GM06990 (cell line): Measurements from ENCODE around the gene MGMT.

Experiments
- DNase-seq: peaks from one replicate; pipeline ENCODE4 v3.0.0-alpha.2; 2011; ENCODE audit not compliant: insufficient read length; ENCODE audit errors: extremely low read depth
- H3K27me3 ChIP-seq: replicated peaks from 2 replicates; pipeline ENCODE4 v1.6.0; 2011; ENCODE audit warnings: low read length; ENCODE audit not compliant: control insufficient read depth, insufficient read depth
- H3K36me3 ChIP-seq: 2 replicates; pipeline ENCODE4 v1.5.1; 2011; ENCODE audit warnings: low read length; ENCODE audit not compliant: control insufficient read depth, insufficient read depth
- H3K4me3 ChIP-seq: replicated peaks from 2 replicates; pipeline ENCODE4 v1.5.1; 2011; ENCODE audit warnings: low read depth, mild to moderate bottlenecking, control low read depth, low read length
- CTCF ChIP-seq: IDR thresholded peaks from 2 replicates; pipeline ENCODE4 v1.5.1; 2011; ENCODE audit warnings: low read length, control low read depth, mild to moderate bottlenecking, inconsistent platforms; ENCODE audit not compliant: insufficient read depth, poor library complexity, severe bottlenecking

The MGMT gene

GRCh38 chr10:129759214-129760002 lies 292.4 kb downstream of the MGMT start:
- no peak overlapping the region for H3K4me3 ChIP-seq
- no peaks in the 10 kb centered on the region for H3K27me3 ChIP-seq
- TF ChIP-seq CTCF, result no peak
- no peaks in the 10 kb centered on the region; the same call in 1 of the 2 replicates for H3K36me3 ChIP-seq
- no peak for DNase-seq

- H3K4me3 ChIP-seq, result no peak overlapping the region
- no peaks in the 10 kb centered on the region for H3K27me3 ChIP-seq
- no peak for DNase-seq
- TF ChIP-seq CTCF, result no peak
- no peaks in the 10 kb centered on the region; the same call in 1 of the 2 replicates for H3K36me3 ChIP-seq
Observed at GRCh38 chr10:129760003-129760315, 292.9 kb downstream of the MGMT start.

- TF ChIP-seq CTCF, result no peak
- H3K27me3 ChIP-seq, result no peaks in the 10 kb centered on the region
- H3K4me3 ChIP-seq, result no peak overlapping the region
- no peak for DNase-seq
- no peaks in the 10 kb centered on the region; the same call in 1 of the 2 replicates for H3K36me3 ChIP-seq
Observed at GRCh38 chr10:129760416-129760815, 293.4 kb downstream of the MGMT start.

- H3K4me3 ChIP-seq, result no peak overlapping the region
- no peak for DNase-seq
Observed at GRCh38 chr10:129761197-129761972, 294.3 kb downstream of the MGMT start.

More at GRCh38 chr10:129761197-129761972, 294.3 kb downstream of the MGMT start:
- no peaks in the 10 kb centered on the region for H3K27me3 ChIP-seq
- TF ChIP-seq CTCF, result no peak
- no peaks in the 10 kb centered on the region; the same call in 1 of the 2 replicates for H3K36me3 ChIP-seq
